HFFc6 (cell line): Measurements from ENCODE around the gene PWP2. TPM values are rescaled to one million over a fixed set of nuclear protein-coding genes. Genes with fewer than 3 reads are reported as not detected.

Source experiments
- DNase-seq: peaks from one replicate; pipeline ENCODE4 v3.0.0-alpha.2; 2018
- H3K27ac Mint-ChIP-seq: 2 replicates; pipeline ENCODE4 v1.8.0; 2020; ENCODE audit warnings: mild to moderate bottlenecking, mixed read lengths
- H3K27me3 Mint-ChIP-seq: 2 replicates; pipeline ENCODE4 v1.8.0; 2021; ENCODE audit warnings: mild to moderate bottlenecking, moderate library complexity, mixed read lengths; ENCODE audit not compliant: insufficient read depth
- H3K36me3 Mint-ChIP-seq: 2 replicates; pipeline ENCODE4 v1.8.0; 2021; ENCODE audit warnings: low read depth, mixed read lengths
- H3K4me1 Mint-ChIP-seq: 2 replicates; pipeline ENCODE4 v1.8.0; 2020; ENCODE audit warnings: low read depth, mixed read lengths
- H3K4me3 Mint-ChIP-seq: 2 replicates; pipeline ENCODE4 v1.8.0; 2020; ENCODE audit warnings: mild to moderate bottlenecking, moderate library complexity, mixed read lengths
- H3K9me3 Mint-ChIP-seq: 2 replicates; pipeline ENCODE4 v1.8.0; 2020; ENCODE audit warnings: mild to moderate bottlenecking, mixed read lengths
- total RNA-seq, 6 experiments: library from RNA; stranded (reverse); fragmentation: NEBNext Ultra II Directional; extraction: Animal tissue kit (Norgen Biotek cat#: 25700); gene quantifications; 2 replicates in 1 of 6; 3 replicates in 5 of 6; pipeline ENCODE4 v1.2.3, GENCODE V29; 2021
- TF ChIP-seq, protein P1 (sequence below): fragments of 200-600 bp; sonication (generic); IDR thresholded peaks from 2 replicates; pipeline ENCODE4 v1.5.0; 2021; ENCODE audit warnings: antibody characterized with exemption, mild to moderate bottlenecking

The PWP2 gene
- total RNA-seq, 6 experiments from 2014 or later, result 13.7 to 20.0 (median 16.6) TPM

DNA sequence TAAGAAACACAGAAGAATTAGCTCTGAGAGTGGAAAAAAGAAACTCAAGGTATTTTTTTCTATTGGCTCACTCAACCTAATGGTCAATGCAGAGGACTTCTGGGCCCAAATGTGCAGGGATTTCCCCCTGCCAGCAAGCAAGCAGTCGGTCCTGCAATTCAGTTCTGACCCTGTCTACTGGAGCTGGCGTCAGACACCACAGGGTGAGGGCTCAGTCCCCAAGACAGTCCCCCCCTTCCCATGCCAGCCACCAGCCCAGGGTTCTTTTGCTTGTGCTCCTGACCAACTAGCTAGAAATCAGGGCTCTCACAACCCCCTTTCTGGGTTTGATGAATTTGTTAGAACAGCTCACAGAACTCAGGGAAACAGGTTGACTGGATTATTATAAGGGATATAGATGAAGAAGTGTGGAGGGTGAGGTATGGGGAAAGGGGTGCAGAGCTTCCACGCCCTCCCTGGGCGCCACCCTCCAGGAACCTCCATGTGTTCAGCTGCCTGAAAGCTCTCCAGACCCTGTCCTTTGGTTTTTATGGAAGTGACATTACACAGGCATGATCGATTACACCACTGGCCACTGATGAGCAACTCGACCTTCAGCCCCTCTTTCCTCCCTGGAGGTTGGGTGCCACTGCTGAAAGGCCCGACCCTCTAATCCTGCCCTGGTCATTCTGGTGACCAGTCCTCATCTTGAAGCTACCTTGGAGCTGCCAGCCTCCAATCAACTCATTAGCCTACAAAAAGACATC is 22.5 kb upstream of the PWP2 start:
- TF ChIP-seq, protein P1, sequence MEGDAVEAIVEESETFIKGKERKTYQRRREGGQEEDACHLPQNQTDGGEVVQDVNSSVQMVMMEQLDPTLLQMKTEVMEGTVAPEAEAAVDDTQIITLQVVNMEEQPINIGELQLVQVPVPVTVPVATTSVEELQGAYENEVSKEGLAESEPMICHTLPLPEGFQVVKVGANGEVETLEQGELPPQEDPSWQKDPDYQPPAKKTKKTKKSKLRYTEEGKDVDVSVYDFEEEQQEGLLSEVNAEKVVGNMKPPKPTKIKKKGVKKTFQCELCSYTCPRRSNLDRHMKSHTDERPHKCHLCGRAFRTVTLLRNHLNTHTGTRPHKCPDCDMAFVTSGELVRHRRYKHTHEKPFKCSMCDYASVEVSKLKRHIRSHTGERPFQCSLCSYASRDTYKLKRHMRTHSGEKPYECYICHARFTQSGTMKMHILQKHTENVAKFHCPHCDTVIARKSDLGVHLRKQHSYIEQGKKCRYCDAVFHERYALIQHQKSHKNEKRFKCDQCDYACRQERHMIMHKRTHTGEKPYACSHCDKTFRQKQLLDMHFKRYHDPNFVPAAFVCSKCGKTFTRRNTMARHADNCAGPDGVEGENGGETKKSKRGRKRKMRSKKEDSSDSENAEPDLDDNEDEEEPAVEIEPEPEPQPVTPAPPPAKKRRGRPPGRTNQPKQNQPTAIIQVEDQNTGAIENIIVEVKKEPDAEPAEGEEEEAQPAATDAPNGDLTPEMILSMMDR, result no peak
- peaks cover 39% of the 10 kb centered on the region for H3K36me3 Mint-ChIP-seq
- H3K27me3 Mint-ChIP-seq, result peaks cover 7% of the 10 kb centered on the region
- no peak overlapping the region for H3K27ac Mint-ChIP-seq
- no peaks in the 10 kb centered on the region for H3K9me3 Mint-ChIP-seq
- no peak overlapping the region for H3K4me3 Mint-ChIP-seq
- DNase-seq, result no peak
- H3K4me1 Mint-ChIP-seq, result no peaks in the 10 kb centered on the region

DNA sequence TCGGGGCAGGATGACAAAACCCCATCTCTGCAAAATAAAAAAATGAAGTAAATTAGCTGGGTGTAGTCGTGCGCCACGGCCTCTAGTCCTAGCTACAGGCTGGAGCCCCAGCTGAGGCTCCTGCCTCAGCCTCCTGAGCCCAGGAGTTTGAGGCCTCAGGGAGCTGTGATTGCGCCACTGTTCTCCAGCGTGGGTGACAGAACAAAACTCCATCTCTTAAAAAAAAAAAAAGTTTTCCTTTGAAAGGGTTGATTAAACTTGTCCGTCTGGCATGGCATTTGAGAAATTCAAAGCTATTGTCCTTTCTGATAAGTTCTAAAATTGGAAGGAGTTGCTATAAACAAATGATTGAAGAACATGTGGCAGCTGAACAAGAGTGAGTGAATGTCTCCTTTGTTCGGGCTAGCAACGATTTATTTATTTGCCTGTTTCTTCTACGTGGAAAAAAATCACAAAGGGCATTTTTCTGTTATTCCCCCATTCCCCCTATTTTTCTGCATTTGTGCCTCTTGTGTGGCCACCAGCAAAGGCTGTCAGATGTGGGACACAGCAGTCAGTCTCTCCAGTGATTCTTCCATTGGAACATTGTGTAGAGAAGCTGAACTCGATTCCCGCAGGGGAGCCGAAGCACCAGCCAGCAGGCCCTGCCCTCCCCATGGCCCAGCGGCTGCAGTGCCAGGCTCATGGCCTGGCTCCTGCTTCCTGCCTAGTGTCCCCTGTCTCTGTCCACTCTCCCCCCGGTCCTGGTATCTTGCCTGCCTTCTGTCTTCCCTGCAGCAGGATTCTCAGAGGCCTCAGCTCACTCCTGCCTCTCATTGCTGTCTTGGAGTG is 21.5 kb upstream of the PWP2 start:
- peaks cover 39% of the 10 kb centered on the region for H3K36me3 Mint-ChIP-seq
- H3K4me3 Mint-ChIP-seq, result no peak overlapping the region
- DNase-seq, result no peak
- no peaks in the 10 kb centered on the region for H3K9me3 Mint-ChIP-seq
- H3K27ac Mint-ChIP-seq, result no peak overlapping the region
- TF ChIP-seq, protein P1, result no peak
- H3K27me3 Mint-ChIP-seq, result peaks cover 7% of the 10 kb centered on the region
- no peaks in the 10 kb centered on the region for H3K4me1 Mint-ChIP-seq

DNA sequence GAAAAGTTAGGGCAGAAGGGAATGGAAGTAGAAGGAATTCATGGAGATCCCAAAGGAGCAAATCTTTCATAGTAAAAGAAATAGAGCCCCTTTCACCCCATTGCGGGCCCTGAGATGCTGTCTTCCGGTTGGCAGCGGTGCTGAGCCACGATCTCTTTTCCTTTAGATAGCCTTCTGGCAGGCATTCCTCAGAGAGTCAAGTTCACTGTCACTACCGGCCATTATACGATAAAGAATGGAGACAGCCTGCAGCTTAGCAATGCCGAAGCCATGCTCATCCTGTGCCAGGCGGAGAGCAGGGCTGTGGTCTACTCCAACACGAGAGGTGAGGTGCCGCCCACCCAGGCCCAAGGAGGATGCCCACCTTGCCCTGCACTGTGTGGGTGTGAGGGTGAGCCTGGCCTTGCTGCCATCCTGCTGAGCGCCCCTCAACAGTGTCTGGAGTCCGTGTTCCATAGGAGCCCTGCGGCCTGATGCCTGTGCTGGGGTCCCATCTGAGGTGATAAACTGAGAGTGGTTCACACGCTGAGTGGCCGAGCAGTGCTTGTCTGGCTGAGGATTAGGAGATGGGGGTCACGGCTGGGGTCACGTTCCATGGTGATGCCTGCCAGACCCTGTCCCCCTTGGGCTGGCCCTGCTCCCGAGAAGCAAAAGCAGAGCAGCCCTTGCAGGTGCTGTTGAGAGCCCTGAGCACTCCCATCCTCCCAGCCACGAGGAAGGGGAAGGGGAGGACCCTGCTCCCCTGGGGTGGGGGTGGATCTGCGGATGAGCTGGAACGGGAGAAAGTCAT is 20.4 kb upstream of the PWP2 start:
- DNase-seq, result no peak
- Mint-ChIP-seq H3K27ac (no peak overlapping the region), H3K27me3 (peaks cover 7% of the 10 kb centered on the region), H3K4me3 (no peak overlapping the region), H3K9me3 (no peaks in the 10 kb centered on the region), H3K36me3 (peaks cover 34% of the 10 kb centered on the region), H3K4me1 (no peaks in the 10 kb centered on the region)
- TF ChIP-seq, protein P1, result no peak

DNA sequence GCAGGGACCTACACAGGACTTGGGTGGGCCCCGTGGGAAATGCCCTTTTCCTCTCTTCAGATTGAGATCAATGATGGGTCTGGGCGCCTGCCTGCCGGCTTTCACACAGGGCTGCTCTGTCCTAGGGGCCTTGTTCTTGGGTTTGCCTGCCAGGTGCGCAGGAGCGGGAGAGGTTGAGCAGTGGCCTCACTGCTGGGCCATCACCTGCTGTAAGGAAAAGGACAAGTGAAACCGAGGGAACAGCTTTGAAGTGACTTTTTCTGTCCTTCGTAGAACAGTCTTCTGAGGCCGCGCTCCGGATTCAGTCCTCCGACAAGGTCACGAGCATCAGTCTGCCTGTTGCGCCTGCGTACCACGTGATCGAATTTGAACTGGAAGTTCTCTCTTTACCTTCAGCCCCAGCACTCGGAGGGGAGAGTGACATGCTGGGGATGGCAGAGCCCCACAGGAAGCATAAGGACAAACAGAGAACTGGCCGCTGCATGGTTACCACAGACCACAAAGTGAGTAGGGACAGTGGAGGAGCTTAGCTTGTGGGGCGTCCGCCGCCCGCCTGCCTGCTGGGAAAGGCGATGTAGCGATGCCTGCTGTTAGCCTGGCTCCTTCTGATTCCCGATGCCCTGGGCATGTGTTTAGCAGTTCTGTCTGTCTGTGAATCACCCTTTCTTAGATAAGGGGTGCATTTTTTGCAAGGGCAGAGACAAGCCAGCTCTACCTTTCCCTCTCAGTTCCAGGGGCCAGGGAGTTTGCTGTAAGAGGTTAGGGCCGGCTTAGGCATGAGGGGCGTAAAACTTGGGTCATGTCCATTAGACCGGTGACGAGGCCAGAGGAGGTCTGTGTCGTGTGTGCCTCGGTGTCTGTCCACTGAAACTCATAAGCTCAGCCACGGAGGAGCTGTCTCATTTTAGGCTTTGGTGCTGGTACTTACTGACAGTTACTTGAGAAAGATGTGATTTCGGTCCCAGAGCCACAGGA is 19.5 kb upstream of the PWP2 start:
- TF ChIP-seq, protein P1, result no peak
- Mint-ChIP-seq H3K4me1 (no peaks in the 10 kb centered on the region), H3K27me3 (peaks cover 7% of the 10 kb centered on the region), H3K9me3 (no peaks in the 10 kb centered on the region), H3K27ac (no peak overlapping the region), H3K36me3 (peaks cover 34% of the 10 kb centered on the region), H3K4me3 (no peak overlapping the region; the same call in 1 of the 2 replicates)
- DNase-seq, result no peak
